ENCODE measurements around the gene PTPRK. TPM values are rescaled to one million over a fixed set of nuclear protein-coding genes. Genes with fewer than 3 reads are reported as not detected.

Gene PTPRK
- total and polyA plus RNA-seq, 2 experiments from 2014 or later = 26.9 to 56.4 TPM

DNA sequence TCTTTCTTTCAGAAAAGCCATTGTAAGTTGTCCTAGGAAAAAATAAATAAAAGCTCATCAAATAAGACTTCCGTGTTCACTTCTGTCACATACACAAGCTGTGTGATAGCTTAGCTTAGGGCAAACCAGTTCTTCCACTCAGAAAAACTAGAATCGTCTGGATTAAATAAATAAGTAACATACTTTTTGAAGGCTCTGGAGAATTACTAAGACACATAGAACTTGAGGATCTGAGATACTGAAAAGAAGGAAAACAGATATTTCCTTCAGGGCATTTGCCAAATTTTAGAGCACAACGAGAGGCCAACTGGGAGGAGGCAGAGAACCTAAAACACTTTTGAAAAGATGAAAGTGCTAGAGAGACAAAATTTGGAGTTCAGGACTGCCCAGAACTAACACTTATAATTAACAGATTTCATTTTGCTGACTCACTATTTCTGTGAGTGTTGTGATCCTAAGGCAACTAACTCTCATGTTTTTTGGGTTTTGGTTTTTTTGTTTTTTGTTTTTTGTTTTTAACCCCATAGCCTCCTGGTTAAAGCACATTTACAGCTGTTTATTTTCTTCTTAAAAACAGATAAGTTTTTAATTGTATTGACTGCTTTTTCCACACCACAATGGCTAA lies 580.8 kb downstream of the PTPRK start (continued):
- TF ChIP-seq EZH2 (IDR thresholded peaks at IDR 0.05; ENCODE audit: low read depth, unreplicated experiment) = no peak
- no peak for TF ChIP-seq ZNF462 (CRISPR knock-in tag; IDR thresholded peaks at IDR 0.05)

DNA sequence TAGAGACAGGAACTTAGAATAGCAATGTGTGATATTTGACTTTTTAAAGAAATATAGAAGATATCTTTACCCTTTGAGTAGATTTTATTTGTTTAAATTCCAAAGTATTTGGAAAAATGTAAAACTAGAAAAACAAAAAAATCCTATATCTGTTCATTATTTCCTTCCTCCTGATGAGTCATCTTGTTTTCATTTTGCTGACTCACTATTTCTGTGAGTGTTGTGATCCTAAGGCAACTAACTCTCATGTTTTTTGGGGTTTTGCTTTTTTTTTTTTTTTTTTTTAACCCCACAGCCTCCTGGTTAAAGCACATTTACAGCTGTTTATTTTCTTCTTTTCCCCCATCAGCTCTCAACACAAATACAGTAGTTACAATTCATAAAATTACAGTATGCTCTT lies 581.7 kb downstream of the PTPRK start:
- Histone ChIP-seq H3K79me2 (replicated peaks; ENCODE audit: insufficient read depth) (no peaks in the 10 kb centered on the region), H2AFZ (no peak overlapping the region), H3K4me2 (no peak overlapping the region), H3K27ac (ENCODE audit: low read depth) (no peak overlapping the region), H3K27me3 (ENCODE audit: insufficient read depth) (no peaks in the 10 kb centered on the region), H3K4me1 (ENCODE audit: insufficient read depth) (no peaks in the 10 kb centered on the region), H3K4me3 (no peak overlapping the region), H3K9me2 (ENCODE audit: insufficient read depth) (no peaks in the 10 kb centered on the region), H3F3A (replicated peaks; ENCODE audit: low read depth) (no peaks in the 10 kb centered on the region), H3K36me3 (ENCODE audit: insufficient read depth) (no peaks in the 10 kb centered on the region), H4K20me1 (replicated peaks; ENCODE audit: insufficient read depth) (no peaks in the 10 kb centered on the region)
- TF ChIP-seq STAT1 (IDR thresholded peaks at IDR 0.05; ENCODE audit: unreplicated experiment) = no peak
- no peak for TF ChIP-seq POLR2AphosphoS5 (IDR thresholded peaks at IDR 0.05; ENCODE audit: low read depth)
- ATAC-seq (no peak), DNase-seq (ENCODE audit: low spot score) (peak; percentile 18)
- Mint-ChIP-seq H3K27ac (peak overlapping the region; percentile 93), H3K4me1 (peaks cover 7% of the 10 kb centered on the region; the same call in 2 of the 3 replicates), H3K4me3 (no peak overlapping the region), H3K27me3 (ENCODE audit: insufficient read depth, low read depth, poor library complexity) (no peaks in the 10 kb centered on the region), H3K9me3 (peaks cover 2% of the 10 kb centered on the region; the same call in 2 of the 3 replicates), H3K36me3 (ENCODE audit: low read depth) (peaks cover 2% of the 10 kb centered on the region; the same call in 1 of the 3 replicates)
